ENCODE data around the gene IFFO2. TPM values are rescaled to one million over a fixed set of nuclear protein-coding genes. Genes with fewer than 3 reads are reported as not detected.

IFFO2 gene
- total and polyA plus RNA-seq, 2 of the 8 experiments (the other 6 are each of a cell fraction or from before 2014, with no cell fraction given): 6.6 to 10.4 TPM

- Histone ChIP-seq H3K36me3 (ENCODE audit: control insufficient read depth in 2 of 4, insufficient read depth in 4 of 4, low read length in 3 of 4) (no peaks in the 10 kb centered on the region), H3K23ac (ENCODE audit: insufficient read length) (no peak overlapping the region), H3K4ac (replicated peaks; ENCODE audit: insufficient read length, low read depth, low read length) (no peak overlapping the region), H3K56ac (replicated peaks; ENCODE audit: insufficient read length, low read depth, low read length) (no peak overlapping the region), H4K91ac (replicated peaks; ENCODE audit: insufficient read length, low read length) (no peak overlapping the region), H3K27me3 (replicated peaks in 1 of 4; ENCODE audit: control insufficient read depth in 3 of 4, extremely low read depth in 1 of 4, insufficient read depth in 3 of 4, low read length in 3 of 4) (no peaks in the 10 kb centered on the region; a peak in 1 of 7 replicates), H3K4me2 (ENCODE audit: insufficient read depth in 1 of 2, low read depth in 2 of 2, low read length in 2 of 2) (no peak overlapping the region), H2BK20ac (ENCODE audit: low read length) (no peak overlapping the region), H3K79me2 (ENCODE audit: control insufficient read depth in 1 of 2, insufficient read depth in 2 of 2, low read length in 2 of 2) (no peaks in the 10 kb centered on the region), H3K4me1 (replicated peaks in 1 of 4; ENCODE audit: control insufficient read depth in 3 of 4, insufficient read depth in 4 of 4, low read length in 3 of 4) (no peaks in the 10 kb centered on the region), H4K5ac (ENCODE audit: insufficient read length, low read depth, low read length) (no peak overlapping the region), H3K4me3 (ENCODE audit: extremely low read depth in 1 of 4, insufficient read depth in 2 of 4, low read depth in 3 of 4, low read length in 4 of 4) (no peak overlapping the region), H3K14ac (ENCODE audit: insufficient read length) (no peak overlapping the region), H4K20me1 (replicated peaks in 1 of 2; ENCODE audit: control insufficient read depth in 1 of 2, insufficient read depth in 2 of 2, low read length in 2 of 2) (no peaks in the 10 kb centered on the region), H3K9ac (replicated peaks in 1 of 4; ENCODE audit: extremely low read depth in 1 of 4, low read depth in 3 of 4, low read length in 3 of 4) (no peak overlapping the region), H2BK120ac (replicated peaks; ENCODE audit: low read depth, low read length) (no peak overlapping the region), H2AFZ (ENCODE audit: low read length) (no peak overlapping the region), H3K27ac (ENCODE audit: low read depth, low read length) (no peak overlapping the region), H2BK5ac (ENCODE audit: low read depth, low read length) (no peak overlapping the region), H2BK15ac (ENCODE audit: low read length) (no peak overlapping the region), H2BK12ac (ENCODE audit: low read depth, low read length) (no peak overlapping the region), H3K79me1 (ENCODE audit: low read depth, low read length) (no peaks in the 10 kb centered on the region), H4K8ac (ENCODE audit: extremely low read depth, insufficient read depth, low read length) (no peak overlapping the region), H2AK5ac (ENCODE audit: low read depth, low read length) (no peak overlapping the region), H3K18ac (ENCODE audit: extremely low read depth, low read length) (no peak overlapping the region), H3K23me2 (ENCODE audit: low read depth, low read length) (no peaks in the 10 kb centered on the region), H3K9me3 (ENCODE audit: insufficient read depth in 2 of 2, low read depth in 1 of 2, low read length in 1 of 2) (peaks cover 4 to 6% of the 10 kb centered on the region in 2 experiments; a peak in 2 of 4 replicates)
- 91% methylated on average over 6 of the region's 6 CpGs; no CpG with 5 or more reads in 1 of the 2 experiments for WGBS, 2 experiments (ENCODE audit: extremely low coverage in 1 of 2, insufficient coverage in 1 of 2, insufficient read length in 1 of 2, insufficient replicate concordance in 2 of 2, low coverage in 1 of 2, low lambda C conversion rate in 2 of 2, missing lambda C conversion rate in 1 of 2)
- no peak for FAIRE-seq
- CTCF ChIA-PET (ENCODE audit: partially characterized antibody): interaction anchor here (0.8 kb wide), 1 partner anchor 90 kb away, joined by 3 read pairs; no protein-coding TSS in a partner anchor
- POLR2A ChIA-PET (ENCODE audit: partially characterized antibody): interaction anchor here (1.1 kb wide), 1 partner anchor 12 kb away, joined by 3 read pairs; no protein-coding TSS in a partner anchor
- no peak for DNase-seq (ENCODE audit: low read depth in 1 of 2, low spot score in 2 of 2)
- TF ChIP-seq POLR2AphosphoS5 (IDR thresholded peaks at IDR 0.05; ENCODE audit: low read depth, low read length): no peak
- TF ChIP-seq ZNF274 (IDR thresholded peaks at IDR 0.05; ENCODE audit: borderline replicate concordance, extremely low read depth, low read length): no peak
- TF ChIP-seq CBX5 (IDR thresholded peaks at IDR 0.05; ENCODE audit: low read depth, low read length): no peak
- TF ChIP-seq KDM5A (IDR thresholded peaks at IDR 0.05; ENCODE audit: low read length): no peak
- TF ChIP-seq, protein P1, sequence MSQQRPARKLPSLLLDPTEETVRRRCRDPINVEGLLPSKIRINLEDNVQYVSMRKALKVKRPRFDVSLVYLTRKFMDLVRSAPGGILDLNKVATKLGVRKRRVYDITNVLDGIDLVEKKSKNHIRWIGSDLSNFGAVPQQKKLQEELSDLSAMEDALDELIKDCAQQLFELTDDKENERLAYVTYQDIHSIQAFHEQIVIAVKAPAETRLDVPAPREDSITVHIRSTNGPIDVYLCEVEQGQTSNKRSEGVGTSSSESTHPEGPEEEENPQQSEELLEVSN (IDR thresholded peaks at IDR 0.05): no peak
- TF ChIP-seq, protein P2, sequence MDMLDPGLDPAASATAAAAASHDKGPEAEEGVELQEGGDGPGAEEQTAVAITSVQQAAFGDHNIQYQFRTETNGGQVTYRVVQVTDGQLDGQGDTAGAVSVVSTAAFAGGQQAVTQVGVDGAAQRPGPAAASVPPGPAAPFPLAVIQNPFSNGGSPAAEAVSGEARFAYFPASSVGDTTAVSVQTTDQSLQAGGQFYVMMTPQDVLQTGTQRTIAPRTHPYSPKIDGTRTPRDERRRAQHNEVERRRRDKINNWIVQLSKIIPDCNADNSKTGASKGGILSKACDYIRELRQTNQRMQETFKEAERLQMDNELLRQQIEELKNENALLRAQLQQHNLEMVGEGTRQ (IDR thresholded peaks at IDR 0.05; ENCODE audit: low read length): no peak
- TF ChIP-seq JUN (IDR thresholded peaks at IDR 0.05; ENCODE audit: low read depth, low read length): no peak
- TF ChIP-seq, protein P3, sequence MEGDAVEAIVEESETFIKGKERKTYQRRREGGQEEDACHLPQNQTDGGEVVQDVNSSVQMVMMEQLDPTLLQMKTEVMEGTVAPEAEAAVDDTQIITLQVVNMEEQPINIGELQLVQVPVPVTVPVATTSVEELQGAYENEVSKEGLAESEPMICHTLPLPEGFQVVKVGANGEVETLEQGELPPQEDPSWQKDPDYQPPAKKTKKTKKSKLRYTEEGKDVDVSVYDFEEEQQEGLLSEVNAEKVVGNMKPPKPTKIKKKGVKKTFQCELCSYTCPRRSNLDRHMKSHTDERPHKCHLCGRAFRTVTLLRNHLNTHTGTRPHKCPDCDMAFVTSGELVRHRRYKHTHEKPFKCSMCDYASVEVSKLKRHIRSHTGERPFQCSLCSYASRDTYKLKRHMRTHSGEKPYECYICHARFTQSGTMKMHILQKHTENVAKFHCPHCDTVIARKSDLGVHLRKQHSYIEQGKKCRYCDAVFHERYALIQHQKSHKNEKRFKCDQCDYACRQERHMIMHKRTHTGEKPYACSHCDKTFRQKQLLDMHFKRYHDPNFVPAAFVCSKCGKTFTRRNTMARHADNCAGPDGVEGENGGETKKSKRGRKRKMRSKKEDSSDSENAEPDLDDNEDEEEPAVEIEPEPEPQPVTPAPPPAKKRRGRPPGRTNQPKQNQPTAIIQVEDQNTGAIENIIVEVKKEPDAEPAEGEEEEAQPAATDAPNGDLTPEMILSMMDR (IDR thresholded peaks at IDR 0.05; ENCODE audit: control extremely low read depth in 1 of 3, insufficient read depth in 1 of 3, low read depth in 1 of 3, low read length in 3 of 3): no peak
- TF ChIP-seq TCF12 (IDR thresholded peaks at IDR 0.05; ENCODE audit: low read depth, low read length): no peak
Measured at GRCh38 chr1:18997508-18997907, 41.0 kb upstream of the IFFO2 start.
